Astrocyte (in vitro differentiated cells and primary cell): ENCODE measurements around the gene ZDHHC17.

ENCODE experiments used
- CTCF ChIP-seq: IDR thresholded peaks from 2 replicates; pipeline ENCODE4 v1.5.1; 2011; ENCODE audit warnings: low read depth, mild to moderate bottlenecking, inconsistent platforms, low read length, moderate library complexity; ENCODE audit not compliant: insufficient read depth
- EZH2 ChIP-seq: IDR thresholded peaks from 2 replicates; pipeline ENCODE4 v1.6.1; 2012; ENCODE audit warnings: mild to moderate bottlenecking, low read length, inconsistent platforms; ENCODE audit not compliant: insufficient read depth

- TF ChIP-seq CTCF (no peak), EZH2 (no peak)
Observed at GRCh38 chr12:76719171-76720041, 44.5 kb upstream of the ZDHHC17 start.
